Panc1 (cell line): Measurements from ENCODE around the gene RPEL1. TPM values are rescaled to one million over a fixed set of nuclear protein-coding genes. Genes with fewer than 3 reads are reported as not detected.
A peak's percentile ranks its signal among the peaks of the same experiment; 100 is the strongest.

ENCODE experiments used
- ATAC-seq: fragments of 200-7000 bp; cut with Tn5 transposase; 2 replicates; pipeline ENCODE4 v1.9.1; 2020; ENCODE audit warnings: mild to moderate bottlenecking, moderate library complexity
- BruUV-seq: library from RNA; stranded (reverse); fragments of 400-500 nt; replicated peaks from 2 replicates; lab custom pipeline; 2021; lab: Mats Ljungman, UMichigan
- CTCF ChIA-PET: fragments of 300-600 bp; sonication (Branson Sonifier 250); formaldehyde crosslinking; loops from one replicate; lab custom pipeline; 2022; ENCODE audit warnings: antibody characterized with exemption; lab: Charles Lee
- POLR2A ChIA-PET: fragments of 300-600 bp; sonication (Branson Sonifier 250); formaldehyde crosslinking; loops from one replicate; lab custom pipeline; 2022; ENCODE audit warnings: antibody characterized with exemption; lab: Charles Lee
- DNase-seq: peaks from one replicate; pipeline ENCODE4 v3.0.0-alpha.2; 2010; ENCODE audit warnings: low read depth, low spot score
- H3K27ac ChIP-seq: 2 replicates; pipeline ENCODE4 v1.5.1; 2011; ENCODE audit warnings: mild to moderate bottlenecking, low read length, inconsistent platforms
- H3K27me3 ChIP-seq: fragments of 200-500 bp; sonication (Bioruptor generic); 2 replicates; pipeline ENCODE4 v1.6.0; 2014; ENCODE audit warnings: low read length, inconsistent platforms; ENCODE audit not compliant: control insufficient read depth, insufficient read depth
- H3K36me3 ChIP-seq: fragments of 200-500 bp; sonication (Bioruptor generic); 2 replicates; pipeline ENCODE4 v1.5.1; 2014; ENCODE audit warnings: inconsistent platforms, mild to moderate bottlenecking, low read length, moderate library complexity; ENCODE audit not compliant: control insufficient read depth, insufficient read depth
- H3K4me1 ChIP-seq: 2 replicates; pipeline ENCODE4 v1.5.1; 2011; ENCODE audit warnings: inconsistent platforms, mild to moderate bottlenecking, low read length, moderate library complexity; ENCODE audit not compliant: control insufficient read depth, insufficient read depth
- H3K4me3 ChIP-seq, 2 experiments: 2 replicates each; pipeline ENCODE4 v1.5.1; 2011 to 2012; ENCODE audit warnings: low read depth in 2 of 2, low read length in 2 of 2, mild to moderate bottlenecking in 2 of 2, inconsistent platforms in 1 of 2, moderate library complexity in 1 of 2
- H3K9me3 ChIP-seq: fragments of 200-500 bp; sonication (Bioruptor generic); 2 replicates; pipeline ENCODE4 v1.5.1; 2014; ENCODE audit warnings: low read depth, mild to moderate bottlenecking, inconsistent platforms, low read length, moderate library complexity; ENCODE audit not compliant: control insufficient read depth, insufficient read depth
- POLR2AphosphoS5 ChIP-seq: IDR thresholded peaks from 2 replicates; pipeline ENCODE4 v1.6.1; 2012; ENCODE audit warnings: mild to moderate bottlenecking, low read depth, low read length, moderate library complexity
- SIN3A ChIP-seq: IDR thresholded peaks from 2 replicates; pipeline ENCODE4 v1.6.1; 2012; ENCODE audit warnings: low read depth, mild to moderate bottlenecking, low read length, moderate library complexity, borderline replicate concordance; ENCODE audit not compliant: insufficient read depth
- TCF7L2 ChIP-seq: IDR thresholded peaks from 2 replicates; pipeline ENCODE4 v1.6.1; 2011; ENCODE audit warnings: mild to moderate bottlenecking, low read depth, low read length, inconsistent platforms
- in situ Hi-C: cut with HindIII; loops from 2 replicates; pipeline ENCODE4 v1.10.0; 2016; ENCODE audit warnings: low sequenced_read_pairs, low pct_unique_long_range_greater_than_20kb
- intact Hi-C: fragments of 100-400 bp; cut with micrococcal nuclease; formaldehyde crosslinking; loops from one replicate; pipeline ENCODE4 v1.10.0; 2022; ENCODE audit not compliant: unreplicated experiment
- total RNA-seq: library from RNA; stranded (reverse); gene quantifications from one replicate; pipeline ENCODE4 v1.2.1, GENCODE V29; 2021; ENCODE audit not compliant: unreplicated experiment
- TF ChIP-seq, protein P1 (sequence below), 2 experiments: IDR thresholded peaks; 2 replicates each; pipeline ENCODE4 v1.6.1; 2011 to 2012; ENCODE audit warnings: low read depth in 2 of 2, control low read depth in 1 of 2, low read length in 1 of 2, mild to moderate bottlenecking in 1 of 2, moderate library complexity in 1 of 2; ENCODE audit not compliant: insufficient read depth in 1 of 2
- TF ChIP-seq, protein P2 (sequence below): fragments of 450-650 bp; IDR thresholded peaks from 2 replicates; pipeline ENCODE4 v1.5.1; 2017; ENCODE audit warnings: mild to moderate bottlenecking

Gene RPEL1
- total RNA-seq, 1 experiment from 2014 or later = 0.10 TPM

DNA sequence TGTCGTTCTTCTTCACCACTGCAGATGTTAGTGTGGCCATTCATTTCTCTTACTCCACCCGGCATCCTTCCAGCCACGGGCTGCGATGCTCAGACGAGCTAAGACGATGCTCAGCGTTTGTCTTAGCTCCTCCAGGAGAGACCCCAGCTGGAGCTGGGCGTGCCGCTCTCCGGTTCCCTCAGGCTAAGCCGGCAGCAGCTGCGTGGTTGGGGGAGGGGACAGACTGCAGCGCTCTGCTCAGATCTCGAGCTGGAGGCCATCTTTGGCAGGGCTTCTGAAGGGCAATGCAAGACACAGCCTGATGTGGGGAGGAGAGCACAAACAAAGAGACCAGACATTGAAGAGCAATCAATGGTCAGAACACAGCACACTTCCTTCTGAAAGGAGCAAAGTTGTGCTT lies 36.1 kb downstream of the RPEL1 start:
- ATAC-seq = 0 out of 2 replicates have a peak, but pooled peaks have one; percentile 27
- Histone ChIP-seq H3K9me3 (no peaks in the 10 kb centered on the region), H3K27me3 (peaks cover 10% of the 10 kb centered on the region), H3K4me3 (peak overlapping the region; percentile 12 to 13; a peak in 2 of 4 replicates), H3K36me3 (no peaks in the 10 kb centered on the region), H3K27ac (no peak overlapping the region), H3K4me1 (0 out of 2 replicates have a peak, but pooled peaks cover 3% of the 10 kb centered on the region)
- TF ChIP-seq TCF7L2 (no peak), POLR2AphosphoS5 (no peak), SIN3A (no peak)
- TF ChIP-seq, protein P1, sequence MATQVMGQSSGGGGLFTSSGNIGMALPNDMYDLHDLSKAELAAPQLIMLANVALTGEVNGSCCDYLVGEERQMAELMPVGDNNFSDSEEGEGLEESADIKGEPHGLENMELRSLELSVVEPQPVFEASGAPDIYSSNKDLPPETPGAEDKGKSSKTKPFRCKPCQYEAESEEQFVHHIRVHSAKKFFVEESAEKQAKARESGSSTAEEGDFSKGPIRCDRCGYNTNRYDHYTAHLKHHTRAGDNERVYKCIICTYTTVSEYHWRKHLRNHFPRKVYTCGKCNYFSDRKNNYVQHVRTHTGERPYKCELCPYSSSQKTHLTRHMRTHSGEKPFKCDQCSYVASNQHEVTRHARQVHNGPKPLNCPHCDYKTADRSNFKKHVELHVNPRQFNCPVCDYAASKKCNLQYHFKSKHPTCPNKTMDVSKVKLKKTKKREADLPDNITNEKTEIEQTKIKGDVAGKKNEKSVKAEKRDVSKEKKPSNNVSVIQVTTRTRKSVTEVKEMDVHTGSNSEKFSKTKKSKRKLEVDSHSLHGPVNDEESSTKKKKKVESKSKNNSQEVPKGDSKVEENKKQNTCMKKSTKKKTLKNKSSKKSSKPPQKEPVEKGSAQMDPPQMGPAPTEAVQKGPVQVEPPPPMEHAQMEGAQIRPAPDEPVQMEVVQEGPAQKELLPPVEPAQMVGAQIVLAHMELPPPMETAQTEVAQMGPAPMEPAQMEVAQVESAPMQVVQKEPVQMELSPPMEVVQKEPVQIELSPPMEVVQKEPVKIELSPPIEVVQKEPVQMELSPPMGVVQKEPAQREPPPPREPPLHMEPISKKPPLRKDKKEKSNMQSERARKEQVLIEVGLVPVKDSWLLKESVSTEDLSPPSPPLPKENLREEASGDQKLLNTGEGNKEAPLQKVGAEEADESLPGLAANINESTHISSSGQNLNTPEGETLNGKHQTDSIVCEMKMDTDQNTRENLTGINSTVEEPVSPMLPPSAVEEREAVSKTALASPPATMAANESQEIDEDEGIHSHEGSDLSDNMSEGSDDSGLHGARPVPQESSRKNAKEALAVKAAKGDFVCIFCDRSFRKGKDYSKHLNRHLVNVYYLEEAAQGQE (IDR thresholded peaks at IDR 0.05; ENCODE audit: insufficient read depth in 1 of 2, low read depth in 2 of 2, low read length in 1 of 2) = 0 out of 4 replicates have a peak, but pooled peaks of 1 of the 2 experiments have one; percentile 42
- TF ChIP-seq, protein P2, sequence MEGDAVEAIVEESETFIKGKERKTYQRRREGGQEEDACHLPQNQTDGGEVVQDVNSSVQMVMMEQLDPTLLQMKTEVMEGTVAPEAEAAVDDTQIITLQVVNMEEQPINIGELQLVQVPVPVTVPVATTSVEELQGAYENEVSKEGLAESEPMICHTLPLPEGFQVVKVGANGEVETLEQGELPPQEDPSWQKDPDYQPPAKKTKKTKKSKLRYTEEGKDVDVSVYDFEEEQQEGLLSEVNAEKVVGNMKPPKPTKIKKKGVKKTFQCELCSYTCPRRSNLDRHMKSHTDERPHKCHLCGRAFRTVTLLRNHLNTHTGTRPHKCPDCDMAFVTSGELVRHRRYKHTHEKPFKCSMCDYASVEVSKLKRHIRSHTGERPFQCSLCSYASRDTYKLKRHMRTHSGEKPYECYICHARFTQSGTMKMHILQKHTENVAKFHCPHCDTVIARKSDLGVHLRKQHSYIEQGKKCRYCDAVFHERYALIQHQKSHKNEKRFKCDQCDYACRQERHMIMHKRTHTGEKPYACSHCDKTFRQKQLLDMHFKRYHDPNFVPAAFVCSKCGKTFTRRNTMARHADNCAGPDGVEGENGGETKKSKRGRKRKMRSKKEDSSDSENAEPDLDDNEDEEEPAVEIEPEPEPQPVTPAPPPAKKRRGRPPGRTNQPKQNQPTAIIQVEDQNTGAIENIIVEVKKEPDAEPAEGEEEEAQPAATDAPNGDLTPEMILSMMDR = no peak
- DNase-seq = no peak
- intact Hi-C loops = no loop called here
- in situ Hi-C loops = no loop called here
- CTCF ChIA-PET = no interaction called here
- no TSS peak for BruUV-seq
- POLR2A ChIA-PET = no interaction called here

GRCh38 chr10:103282961-103283360 lies 37.3 kb downstream of the RPEL1 start:
- intact Hi-C loops = no loop called here
- no TSS peak for BruUV-seq
- TF ChIP-seq SIN3A = no peak
- TF ChIP-seq TCF7L2 = no peak
- no peak for TF ChIP-seq POLR2AphosphoS5
- TF ChIP-seq, protein P2 = no peak
- TF ChIP-seq, protein P1 (IDR thresholded peaks at IDR 0.05; ENCODE audit: insufficient read depth in 1 of 2, low read depth in 2 of 2, low read length in 1 of 2) = no peak
- no peaks in the 10 kb centered on the region for H3K9me3 ChIP-seq
- no peak overlapping the region for H3K27ac ChIP-seq
- peaks cover 13% of the 10 kb centered on the region for H3K27me3 ChIP-seq
- H3K4me3 ChIP-seq = no peak overlapping the region
- ATAC-seq (no peak), DNase-seq (no peak)
- in situ Hi-C loops = no loop called here
- 0 out of 2 replicates have a peak, but pooled peaks cover 3% of the 10 kb centered on the region for H3K4me1 ChIP-seq
- H3K36me3 ChIP-seq = no peaks in the 10 kb centered on the region
- ChIA-PET CTCF (no interaction called here), POLR2A (no interaction called here)
